ENCODE measurements around the gene FNDC3B. TPM values are rescaled to one million over a fixed set of nuclear protein-coding genes. Genes with fewer than 3 reads are reported as not detected.

Gene FNDC3B
- total and polyA plus RNA-seq, 9 of the 15 experiments (the other 6 are each of a cell fraction or from before 2014, with no cell fraction given), result 7.0 to 35.8 (median 16.2) TPM

DNA sequence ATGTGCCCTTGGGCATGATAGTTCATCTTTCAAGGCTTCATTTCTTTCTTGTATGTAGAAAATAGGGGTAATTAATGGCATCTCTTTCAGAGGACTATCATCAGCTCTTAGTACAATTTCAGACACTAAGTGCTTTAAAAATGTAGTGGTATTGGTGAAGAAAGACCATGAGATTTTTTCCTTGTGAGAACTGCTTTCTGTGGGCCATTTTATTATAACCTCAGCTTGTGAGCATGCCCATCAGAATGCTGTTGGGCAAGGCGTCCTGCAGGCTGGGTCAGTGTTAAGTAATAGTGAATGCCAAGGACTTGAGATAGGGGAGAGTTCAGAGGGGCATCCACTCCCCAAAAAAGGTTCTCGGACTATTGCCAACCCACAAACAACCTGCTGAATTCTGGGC is 221.0 kb downstream of the FNDC3B start:
- ChIA-PET CTCF (ENCODE audit: low intra/inter-chr PET ratio) (no interaction called here), POLR2A (interaction anchor here (1.4 kb wide), 1 partner anchor 15 kb away, joined by 3 read pairs; no protein-coding TSS in a partner anchor)
- Histone ChIP-seq H3K9me3 (replicated peaks; ENCODE audit: control insufficient read depth, insufficient read depth, low read depth, low read length) (no peaks in the 10 kb centered on the region), H3K36me3 (ENCODE audit: control insufficient read depth, insufficient read depth, low read length) (peaks cover 38% of the 10 kb centered on the region; the same call in 1 of the 3 replicates), H3K4me2 (ENCODE audit: insufficient read depth, low read length) (no peak overlapping the region), H3K4me1 (replicated peaks in 1 of 2; ENCODE audit: control insufficient read depth in 2 of 2, insufficient read depth in 2 of 2, low read length in 2 of 2) (no peaks in the 10 kb centered on the region; a peak in 1 of 5 replicates), H3K9ac (ENCODE audit: insufficient read depth in 1 of 2, low read depth in 2 of 2, low read length in 2 of 2) (no peak overlapping the region), H3K4me3 (no peak overlapping the region), H3K27me3 (ENCODE audit: control insufficient read depth in 2 of 2, insufficient read depth in 2 of 2, low read length in 2 of 2) (no peaks in the 10 kb centered on the region), H3K9me1 (ENCODE audit: control insufficient read depth, insufficient read depth, low read length) (no peaks in the 10 kb centered on the region), H2AFZ (ENCODE audit: low read depth, low read length) (no peak overlapping the region), H4K20me1 (replicated peaks; ENCODE audit: control insufficient read depth, insufficient read depth, low read length) (no peaks in the 10 kb centered on the region), H3K27ac (ENCODE audit: extremely low read depth, low read depth, low read length) (no peak overlapping the region), H3K79me2 (ENCODE audit: control insufficient read depth, insufficient read depth, low read length) (no peaks in the 10 kb centered on the region)
- WGBS (ENCODE audit: insufficient coverage, low coverage, missing lambda C conversion rate), result 88% methylated on average over 2 of the region's 2 CpGs
- in situ Hi-C loops (cut with MboI), result no loop called here
- no TSS peak for BruUV-seq (replicated peaks)
- intact Hi-C loops (cut with micrococcal nuclease), result no loop called here
- TF ChIP-seq, protein P1, sequence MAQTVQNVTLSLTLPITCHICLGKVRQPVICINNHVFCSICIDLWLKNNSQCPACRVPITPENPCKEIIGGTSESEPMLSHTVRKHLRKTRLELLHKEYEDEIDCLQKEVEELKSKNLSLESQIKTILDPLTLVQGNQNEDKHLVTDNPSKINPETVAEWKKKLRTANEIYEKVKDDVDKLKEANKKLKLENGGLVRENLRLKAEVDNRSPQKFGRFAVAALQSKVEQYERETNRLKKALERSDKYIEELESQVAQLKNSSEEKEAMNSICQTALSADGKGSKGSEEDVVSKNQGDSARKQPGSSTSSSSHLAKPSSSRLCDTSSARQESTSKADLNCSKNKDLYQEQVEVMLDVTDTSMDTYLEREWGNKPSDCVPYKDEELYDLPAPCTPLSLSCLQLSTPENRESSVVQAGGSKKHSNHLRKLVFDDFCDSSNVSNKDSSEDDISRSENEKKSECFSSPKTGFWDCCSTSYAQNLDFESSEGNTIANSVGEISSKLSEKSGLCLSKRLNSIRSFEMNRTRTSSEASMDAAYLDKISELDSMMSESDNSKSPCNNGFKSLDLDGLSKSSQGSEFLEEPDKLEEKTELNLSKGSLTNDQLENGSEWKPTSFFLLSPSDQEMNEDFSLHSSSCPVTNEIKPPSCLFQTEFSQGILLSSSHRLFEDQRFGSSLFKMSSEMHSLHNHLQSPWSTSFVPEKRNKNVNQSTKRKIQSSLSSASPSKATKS (CRISPR knock-in tag; IDR thresholded peaks at IDR 0.05), result no peak
- TF ChIP-seq CEBPB (tag; IDR thresholded peaks at IDR 0.05) (no peak), ZNF445 (CRISPR knock-in tag; IDR thresholded peaks at IDR 0.05; ENCODE audit: low read depth) (no peak), NR2C2 (CRISPR knock-in tag; IDR thresholded peaks at IDR 0.05) (no peak), NR2C2 (tag; IDR thresholded peaks at IDR 0.05) (no peak), PML (IDR thresholded peaks at IDR 0.05; ENCODE audit: low read length) (no peak), COPS2 (conservative IDR thresholded peaks at IDR 0.05) (no peak), KLF6 (CRISPR knock-in tag; IDR thresholded peaks at IDR 0.05; ENCODE audit: borderline replicate concordance) (no peak)
- ATAC-seq, result no peak
- no peak for FAIRE-seq
- DNase-seq (ENCODE audit: extremely low read depth in 1 of 4, low spot score in 3 of 4), result no peak
